ENCODE measurements around the gene PRKCH.

- TF ChIP-seq CTCF (IDR thresholded peaks at IDR 0.05) (no peak), POLR2A (IDR thresholded peaks at IDR 0.05) (no peak)
Observed at GRCh38 chr14:61331992-61332657, 10.7 kb downstream of the PRKCH start.
